ENCODE data around the gene PTAFR.

DNA sequence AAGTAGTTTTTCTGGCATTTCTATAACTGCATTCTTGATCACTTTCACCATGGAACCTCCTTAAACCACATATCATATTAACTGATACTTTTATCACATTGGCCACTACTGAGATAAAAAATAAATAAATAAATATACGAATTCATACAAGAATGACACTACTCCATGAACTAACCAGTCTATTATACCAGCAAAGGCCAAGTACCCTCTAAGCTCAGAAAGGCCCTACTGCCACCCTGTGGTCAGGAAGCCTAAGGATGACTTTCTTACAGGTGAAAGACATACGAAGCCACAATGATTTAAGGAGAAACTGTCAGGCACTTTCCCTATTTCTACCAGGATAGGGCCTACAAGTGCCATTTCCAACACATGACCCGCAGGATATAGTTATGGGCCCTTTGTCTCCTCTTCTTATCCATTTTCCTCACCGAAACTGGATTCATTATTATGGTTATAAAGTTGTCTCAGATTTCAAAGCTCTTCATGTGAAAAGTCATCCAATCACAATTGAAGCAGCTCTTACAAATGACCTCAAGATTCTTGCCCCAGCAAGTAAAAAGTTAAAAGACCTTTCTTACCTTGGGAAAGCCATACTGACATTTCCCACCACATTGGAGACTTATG, 32.4 kb upstream of the PTAFR start:
- TF ChIP-seq, protein P1, sequence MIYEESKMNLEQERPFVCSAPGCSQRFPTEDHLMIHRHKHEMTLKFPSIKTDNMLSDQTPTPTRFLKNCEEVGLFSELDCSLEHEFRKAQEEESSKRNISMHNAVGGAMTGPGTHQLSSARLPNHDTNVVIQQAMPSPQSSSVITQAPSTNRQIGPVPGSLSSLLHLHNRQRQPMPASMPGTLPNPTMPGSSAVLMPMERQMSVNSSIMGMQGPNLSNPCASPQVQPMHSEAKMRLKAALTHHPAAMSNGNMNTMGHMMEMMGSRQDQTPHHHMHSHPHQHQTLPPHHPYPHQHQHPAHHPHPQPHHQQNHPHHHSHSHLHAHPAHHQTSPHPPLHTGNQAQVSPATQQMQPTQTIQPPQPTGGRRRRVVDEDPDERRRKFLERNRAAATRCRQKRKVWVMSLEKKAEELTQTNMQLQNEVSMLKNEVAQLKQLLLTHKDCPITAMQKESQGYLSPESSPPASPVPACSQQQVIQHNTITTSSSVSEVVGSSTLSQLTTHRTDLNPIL (CRISPR knock-in tag; IDR thresholded peaks at IDR 0.05; ENCODE audit: low read depth): no peak
- TF ChIP-seq TCF4 (CRISPR knock-in tag; IDR thresholded peaks at IDR 0.05; ENCODE audit: borderline replicate concordance) (no peak), TSHZ2 (CRISPR knock-in tag; IDR thresholded peaks at IDR 0.05) (no peak), ZFP30 (CRISPR knock-in tag; IDR thresholded peaks at IDR 0.05) (no peak), ZC3H10 (CRISPR knock-in tag; IDR thresholded peaks at IDR 0.05) (no peak), TOX (CRISPR knock-in tag; IDR thresholded peaks at IDR 0.05; ENCODE audit: borderline replicate concordance) (no peak), PATZ1 (CRISPR knock-in tag; IDR thresholded peaks at IDR 0.05; ENCODE audit: borderline replicate concordance) (no peak), ISL1 (CRISPR knock-in tag; IDR thresholded peaks at IDR 0.05) (no peak), PPARA (CRISPR knock-in tag; IDR thresholded peaks at IDR 0.05; ENCODE audit: borderline replicate concordance) (no peak), POU6F1 (CRISPR knock-in tag; IDR thresholded peaks at IDR 0.05; ENCODE audit: borderline replicate concordance, low read depth) (no peak), SNAI2 (CRISPR knock-in tag; IDR thresholded peaks at IDR 0.05) (no peak), OSR1 (CRISPR knock-in tag; IDR thresholded peaks at IDR 0.05) (no peak), ZFP3 (CRISPR knock-in tag; IDR thresholded peaks at IDR 0.05) (no peak)
- TF ChIP-seq, protein P2, sequence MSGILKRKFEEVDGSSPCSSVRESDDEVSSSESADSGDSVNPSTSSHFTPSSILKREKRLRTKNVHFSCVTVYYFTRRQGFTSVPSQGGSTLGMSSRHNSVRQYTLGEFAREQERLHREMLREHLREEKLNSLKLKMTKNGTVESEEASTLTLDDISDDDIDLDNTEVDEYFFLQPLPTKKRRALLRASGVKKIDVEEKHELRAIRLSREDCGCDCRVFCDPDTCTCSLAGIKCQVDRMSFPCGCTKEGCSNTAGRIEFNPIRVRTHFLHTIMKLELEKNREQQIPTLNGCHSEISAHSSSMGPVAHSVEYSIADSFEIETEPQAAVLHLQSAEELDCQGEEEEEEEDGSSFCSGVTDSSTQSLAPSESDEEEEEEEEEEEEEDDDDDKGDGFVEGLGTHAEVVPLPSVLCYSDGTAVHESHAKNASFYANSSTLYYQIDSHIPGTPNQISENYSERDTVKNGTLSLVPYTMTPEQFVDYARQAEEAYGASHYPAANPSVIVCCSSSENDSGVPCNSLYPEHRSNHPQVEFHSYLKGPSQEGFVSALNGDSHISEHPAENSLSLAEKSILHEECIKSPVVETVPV (CRISPR knock-in tag; IDR thresholded peaks at IDR 0.05): no peak

All from SK-N-SH treated with all-trans-retinoic acid at 6 μM for 48 hours (cell line).